G401 (cell line): ENCODE measurements around the gene BRIP1. TPM values are rescaled to one million over a fixed set of nuclear protein-coding genes. Genes with fewer than 3 reads are reported as not detected.

Source experiments
- DNase-seq: peaks from one replicate; pipeline ENCODE4 v3.0.0-alpha.2; 2015; ENCODE audit warnings: low spot score
- in situ Hi-C: cut with HindIII; loops from 2 replicates; pipeline ENCODE4 v1.10.0; 2016; ENCODE audit warnings: low sequenced_read_pairs, mixed read lengths
- total RNA-seq: library from RNA; depleted of rRNA; stranded (reverse); fragments of >200 nt; shearing (Covaris generic); gene quantifications from 2 replicates; pipeline ENCODE4 v1.2.3, GENCODE V29; 2014

BRIP1 gene
- total RNA-seq, 1 experiment from 2014 or later, result 15.2 TPM

- in situ Hi-C loops, result no loop called here
- DNase-seq, result no peak
Measured at GRCh38 chr17:61812747-61813146, 50.6 kb downstream of the BRIP1 start.

- no peak for DNase-seq
- in situ Hi-C loops, result no loop called here
Measured at GRCh38 chr17:61809816-61810392, 53.4 kb downstream of the BRIP1 start.

GRCh38 chr17:61808442-61808841 is 54.9 kb downstream of the BRIP1 start:
- in situ Hi-C loops, result no loop called here
- DNase-seq, result no peak

GRCh38 chr17:61806936-61807335 is 56.4 kb downstream of the BRIP1 start:
- in situ Hi-C loops, result no loop called here
- DNase-seq, result no peak

- in situ Hi-C loops, result no loop called here
Measured at GRCh38 chr17:61806081-61806828, 57.1 kb downstream of the BRIP1 start.

GRCh38 chr17:61805399-61805798 is 57.9 kb downstream of the BRIP1 start:
- in situ Hi-C loops, result no loop called here
- DNase-seq, result no peak

More at GRCh38 chr17:61806081-61806828, 57.1 kb downstream of the BRIP1 start:
- DNase-seq, result no peak

- in situ Hi-C loops, result no loop called here
- no peak for DNase-seq
Measured at GRCh38 chr17:61803796-61804195, 59.5 kb downstream of the BRIP1 start.

GRCh38 chr17:61803216-61803615 is 60.1 kb downstream of the BRIP1 start:
- in situ Hi-C loops, result no loop called here
- DNase-seq, result no peak

GRCh38 chr17:61799812-61800484 is 63.4 kb downstream of the BRIP1 start:
- DNase-seq, result no peak
- in situ Hi-C loops, result no loop called here

GRCh38 chr17:61797283-61797682 is 66.0 kb downstream of the BRIP1 start:
- no peak for DNase-seq
- in situ Hi-C loops, result no loop called here

- DNase-seq, result no peak
- in situ Hi-C loops, result no loop called here
Measured at GRCh38 chr17:61795546-61795945, 67.8 kb downstream of the BRIP1 start.

GRCh38 chr17:61794792-61795191 is 68.5 kb downstream of the BRIP1 start:
- no peak for DNase-seq
- in situ Hi-C loops, result no loop called here

GRCh38 chr17:61794242-61794641 is 69.1 kb downstream of the BRIP1 start:
- in situ Hi-C loops, result no loop called here
- no peak for DNase-seq

GRCh38 chr17:61793565-61793964 is 69.8 kb downstream of the BRIP1 start:
- DNase-seq, result no peak
- in situ Hi-C loops, result no loop called here

- in situ Hi-C loops, result no loop called here
- no peak for DNase-seq
Measured at GRCh38 chr17:61789872-61790271, 73.5 kb downstream of the BRIP1 start.

- DNase-seq, result no peak
- in situ Hi-C loops, result no loop called here
Measured at GRCh38 chr17:61786088-61786487, 77.2 kb downstream of the BRIP1 start.

GRCh38 chr17:61784510-61784909 is 78.8 kb downstream of the BRIP1 start:
- in situ Hi-C loops, result no loop called here
- no peak for DNase-seq

GRCh38 chr17:61783556-61784304 is 79.6 kb downstream of the BRIP1 start:
- DNase-seq, result no peak
- in situ Hi-C loops, result no loop called here

- in situ Hi-C loops, result no loop called here
- no peak for DNase-seq
Measured at GRCh38 chr17:61783120-61783519, 80.2 kb downstream of the BRIP1 start.

GRCh38 chr17:61782683-61783082 is 80.6 kb downstream of the BRIP1 start:
- in situ Hi-C loops, result no loop called here
- no peak for DNase-seq
